AG04450 (cell line): ENCODE data around the gene FANCM. TPM values are rescaled to one million over a fixed set of nuclear protein-coding genes. Genes with fewer than 3 reads are reported as not detected.

Source experiments
- CTCF ChIA-PET: fragments of 300-600, 350-600 bp; formaldehyde crosslinking; extraction: SDS; loops from one replicate; lab custom pipeline; 2022; ENCODE audit warnings: antibody characterized with exemption, inconsistent platforms; lab: Charles Lee
- POLR2A ChIA-PET: fragments of 350-600 bp; formaldehyde crosslinking; extraction: SDS; loops from one replicate; lab custom pipeline; 2021; ENCODE audit warnings: antibody characterized with exemption, inconsistent platforms; lab: Yijun Ruan, JAX
- DNase-seq: peaks from one replicate; pipeline ENCODE4 v3.0.0-alpha.2; 2011; ENCODE audit warnings: low read depth, low spot score
- H3K27ac ChIP-seq: one replicate; pipeline ENCODE4 v1.5.1; 2012; ENCODE audit warnings: low read depth, low read length, control low read depth
- H3K27me3 ChIP-seq: one replicate; pipeline ENCODE4 v1.6.0; 2012; ENCODE audit warnings: low read length; ENCODE audit not compliant: control insufficient read depth, insufficient read depth
- H3K4me3 ChIP-seq: 2 replicates; pipeline ENCODE4 v1.5.1; 2011; ENCODE audit warnings: mild to moderate bottlenecking, low read depth, low read length, control low read depth
- H3K9me3 ChIP-seq: 2 replicates; pipeline ENCODE4 v1.5.1; 2012; ENCODE audit warnings: low read length; ENCODE audit not compliant: control insufficient read depth, insufficient read depth
- CTCF ChIP-seq: IDR thresholded peaks from 2 replicates; pipeline ENCODE4 v1.5.1; 2011; ENCODE audit warnings: low read depth, low read length, control low read depth, inconsistent platforms
- polyA plus RNA-seq: library from polyadenylated mRNA; depleted of rRNA; stranded (reverse); fragments of >200 nt; gene quantifications from 2 replicates; pipeline ENCODE4 v1.2.3, GENCODE V29; 2011

The FANCM gene
- polyA plus RNA-seq, 1 experiment, result 2.8 TPM

- H3K4me3 ChIP-seq, result no peak overlapping the region
- H3K27me3 ChIP-seq, result no peaks in the 10 kb centered on the region
- no peaks in the 10 kb centered on the region for H3K9me3 ChIP-seq
- ChIA-PET POLR2A (no interaction called here), CTCF (no interaction called here)
- DNase-seq, result no peak
- no peak overlapping the region for H3K27ac ChIP-seq
- no peak for TF ChIP-seq CTCF
Observed at GRCh38 chr14:45222485-45223262, 86.9 kb downstream of the FANCM start.

DNA sequence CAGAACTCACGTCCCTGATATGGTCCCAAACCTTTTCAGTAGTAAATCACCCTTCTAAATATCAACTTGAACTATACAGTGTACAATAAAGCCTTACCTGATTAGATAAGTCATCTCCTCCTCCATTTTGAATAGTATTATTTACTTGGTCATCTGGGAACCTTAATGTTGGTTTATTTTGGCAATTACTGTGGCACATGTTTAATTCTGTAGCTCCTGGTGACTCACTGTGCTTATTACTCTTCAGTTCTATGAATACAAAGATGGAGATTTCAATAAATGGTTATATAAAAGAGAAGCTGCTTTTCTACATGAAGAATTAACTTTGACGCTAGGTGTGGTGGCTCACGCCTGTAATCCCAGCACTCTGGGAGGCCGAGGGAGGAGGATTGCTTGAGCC, 91.8 kb downstream of the FANCM start:
- DNase-seq, result no peak
- no peaks in the 10 kb centered on the region for H3K9me3 ChIP-seq
- POLR2A ChIA-PET, result no interaction called here

DNA sequence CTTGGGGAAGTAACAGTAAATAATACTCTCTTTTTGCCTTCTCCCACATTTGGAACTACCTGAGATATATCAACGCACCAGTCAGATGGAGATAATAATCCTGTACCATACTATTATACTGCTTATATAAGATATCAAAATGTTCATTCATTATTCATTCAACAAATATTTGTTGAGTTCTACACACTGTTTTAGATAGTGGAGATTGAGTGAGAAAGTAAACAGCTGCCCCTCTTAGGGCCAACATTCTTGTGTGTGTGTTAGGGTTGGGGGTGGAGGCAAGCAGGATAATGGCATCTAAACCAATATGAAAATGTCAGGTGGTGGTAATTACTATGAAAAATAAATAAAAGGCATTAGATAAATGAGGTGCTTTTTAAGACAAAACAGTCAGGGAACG, 103.3 kb downstream of the FANCM start:
- TF ChIP-seq CTCF, result no peak
- ChIA-PET POLR2A (no interaction called here), CTCF (no interaction called here)
- Histone ChIP-seq H3K27me3 (no peaks in the 10 kb centered on the region), H3K4me3 (no peak overlapping the region), H3K27ac (no peak overlapping the region), H3K9me3 (no peaks in the 10 kb centered on the region)
- DNase-seq, result no peak

More for the DNA sequence above, 91.8 kb downstream of the FANCM start:
- H3K27ac ChIP-seq, result no peak overlapping the region
- no peaks in the 10 kb centered on the region for H3K27me3 ChIP-seq
- CTCF ChIA-PET, result interaction anchor here (1.0 kb wide), 1 partner anchor 26 kb away, joined by 5 read pairs; the partner anchor contains the start of gene MIS18BP1
- no peak overlapping the region for H3K4me3 ChIP-seq
- TF ChIP-seq CTCF, result no peak

DNA sequence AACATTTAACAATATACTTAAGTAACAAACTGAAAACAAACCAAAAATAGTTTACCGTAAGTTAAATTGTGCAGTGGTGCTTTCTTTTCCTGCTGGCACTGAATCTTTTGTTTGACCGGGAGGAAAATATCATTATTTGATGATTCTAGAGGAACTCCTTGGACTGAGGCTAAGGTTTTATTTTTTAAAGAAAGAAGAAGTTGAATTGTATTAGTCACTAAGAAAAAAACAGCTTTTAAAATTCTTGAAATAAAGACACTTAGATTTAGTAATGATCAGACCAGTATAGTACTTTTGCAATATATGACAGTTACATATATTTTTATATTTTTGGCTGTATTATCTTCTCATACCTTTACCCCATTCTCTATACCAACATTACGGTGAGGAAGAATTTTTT, 107.0 kb downstream of the FANCM start:
- Histone ChIP-seq H3K9me3 (no peaks in the 10 kb centered on the region), H3K27ac (no peak overlapping the region), H3K4me3 (no peak overlapping the region), H3K27me3 (no peaks in the 10 kb centered on the region)
- POLR2A ChIA-PET, result interaction anchor here (0.5 kb wide), 1 partner anchor 73 kb away, joined by 5 read pairs; no protein-coding TSS in a partner anchor
- CTCF ChIA-PET, result interaction anchor here (1.4 to 2.0 kb wide), 2 partner anchors 11 to 26 kb away, joined by 3 to 5 read pairs; no protein-coding TSS in a partner anchor
- no peak for DNase-seq
- no peak for TF ChIP-seq CTCF

DNA sequence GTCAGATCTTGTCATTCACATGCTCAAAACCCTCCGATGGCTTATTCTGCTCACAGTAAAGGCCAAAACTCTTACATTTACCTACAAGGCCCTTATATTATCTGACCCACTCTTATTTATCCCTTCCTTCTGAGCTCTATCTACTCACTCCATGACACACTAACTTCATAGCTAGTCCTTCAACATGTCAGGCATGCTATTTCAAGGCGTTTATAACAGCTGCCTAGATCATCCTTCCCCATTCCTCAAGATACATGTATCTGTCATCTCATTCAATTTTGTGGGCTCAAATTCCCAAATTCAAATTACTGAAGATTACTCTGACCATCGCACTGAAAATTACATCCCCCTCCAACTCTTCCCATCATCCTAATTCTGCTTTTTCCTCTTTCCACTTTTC, 110.4 kb downstream of the FANCM start:
- H3K27ac ChIP-seq, result no peak overlapping the region
- DNase-seq, result no peak
- no peak for TF ChIP-seq CTCF
- H3K4me3 ChIP-seq, result no peak overlapping the region
- H3K27me3 ChIP-seq, result no peaks in the 10 kb centered on the region
- ChIA-PET POLR2A (no interaction called here), CTCF (no interaction called here)
- no peaks in the 10 kb centered on the region; the same call in 1 of the 2 replicates for H3K9me3 ChIP-seq
